NCI-H510A (cell line): Measurements from ENCODE around the gene FAM78A.

ENCODE experiments used
- DNase-seq: peaks from one replicate; lab custom pipeline; 2025; lab: John Stamatoyannopoulos, UW

The FAM78A gene

GRCh38 chr9:131276094-131276888, at the start of gene FAM78A:
Gene FAM78A (minus strand): TSS chr9:131276510. CDS start chr9:131276179, 331 bp downstream.
- no peak for DNase-seq

GRCh38 chr9:131324736-131325679, 48.7 kb upstream of the FAM78A start:
- DNase-seq: no peak

- DNase-seq: no peak
These were observed 47.3 kb upstream of the FAM78A start for GRCh38 chr9:131323629-131324028.

GRCh38 chr9:131320031-131320685, 43.8 kb upstream of the FAM78A start:
- no peak for DNase-seq

GRCh38 chr9:131319486-131319885, 43.2 kb upstream of the FAM78A start:
- no peak for DNase-seq

GRCh38 chr9:131318231-131319085, 42.1 kb upstream of the FAM78A start:
- DNase-seq: no peak

- DNase-seq: no peak
These were observed 36.8 kb upstream of the FAM78A start for GRCh38 chr9:131312822-131313770.

GRCh38 chr9:131312246-131312645, 35.9 kb upstream of the FAM78A start:
- no peak for DNase-seq

- DNase-seq: no peak
These were observed 34.7 kb upstream of the FAM78A start for GRCh38 chr9:131310833-131311554.

GRCh38 chr9:131309530-131310276, 33.4 kb upstream of the FAM78A start:
- DNase-seq: no peak

GRCh38 chr9:131308906-131309529, 32.7 kb upstream of the FAM78A start:
- no peak for DNase-seq

- no peak for DNase-seq
These were observed 32.1 kb upstream of the FAM78A start for GRCh38 chr9:131308452-131308851.

- no peak for DNase-seq
These were observed 31.7 kb upstream of the FAM78A start for GRCh38 chr9:131307974-131308373.

GRCh38 chr9:131306397-131307004, 30.2 kb upstream of the FAM78A start:
- DNase-seq: no peak

- no peak for DNase-seq
These were observed 28.5 kb upstream of the FAM78A start for GRCh38 chr9:131304676-131305355.

- DNase-seq: no peak
These were observed 27.3 kb upstream of the FAM78A start for GRCh38 chr9:131303381-131304321.
